GM19193 (cell line): ENCODE measurements around the gene SLC23A1.

Experiments
- POLR2A ChIP-seq: IDR thresholded peaks from 4 replicates; pipeline ENCODE4 v1.6.1; 2011; ENCODE audit not compliant: insufficient read depth, insufficient read length; ENCODE audit errors: extremely low read depth

SLC23A1 gene

GRCh38 chr5:139371482-139372435, 11.3 kb downstream of the SLC23A1 start:
- no peak for TF ChIP-seq POLR2A

DNA sequence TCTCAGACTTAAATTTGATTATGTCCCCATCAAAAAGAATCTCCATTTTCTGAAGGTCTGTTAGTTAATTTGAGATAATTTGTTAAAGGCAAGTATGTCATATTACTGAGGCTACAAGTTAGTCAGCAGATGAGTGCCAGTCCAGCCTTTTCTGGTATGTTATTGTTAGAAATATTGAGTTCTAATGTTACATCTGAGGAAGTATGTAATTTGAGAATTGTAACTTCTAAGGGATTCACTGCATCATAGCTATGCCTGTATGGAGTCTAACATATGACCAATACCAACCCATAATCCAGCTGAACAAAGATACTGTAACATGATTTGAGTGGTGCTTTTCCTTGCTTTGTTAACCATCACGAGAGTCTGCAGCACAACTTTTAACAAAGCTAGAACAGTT, 13.9 kb downstream of the SLC23A1 start:
- TF ChIP-seq POLR2A = no peak

- no peak for TF ChIP-seq POLR2A
Observed at GRCh38 chr5:139368613-139369012, 14.5 kb downstream of the SLC23A1 start.

GRCh38 chr5:139364466-139364865, 18.6 kb downstream of the SLC23A1 start:
- TF ChIP-seq POLR2A = no peak

- no peak for TF ChIP-seq POLR2A
Observed at GRCh38 chr5:139363937-139364336, 19.2 kb downstream of the SLC23A1 start.

- TF ChIP-seq POLR2A = no peak
Observed at GRCh38 chr5:139361835-139362429, 21.2 kb downstream of the SLC23A1 start.

DNA sequence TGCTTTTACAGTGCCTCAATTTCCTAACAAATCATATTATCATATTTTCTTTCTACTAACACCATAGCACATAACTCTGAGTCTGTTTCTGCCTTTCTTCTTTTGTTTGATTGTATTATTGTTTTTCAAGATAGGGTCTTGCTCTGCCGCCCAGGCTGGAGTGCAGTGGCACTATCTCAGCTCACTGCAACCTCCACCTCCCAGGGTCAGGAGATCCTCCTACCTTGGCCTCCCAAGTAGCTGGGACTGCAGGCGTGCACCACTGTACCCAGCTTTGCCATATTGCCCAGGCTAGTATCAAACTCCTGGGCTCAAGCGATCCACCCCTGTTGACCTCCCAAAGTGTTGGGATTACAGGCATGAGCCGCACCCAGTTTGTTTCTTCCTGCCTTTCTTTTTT, 22.7 kb downstream of the SLC23A1 start:
- no peak for TF ChIP-seq POLR2A

GRCh38 chr5:139358064-139358463, 25.0 kb downstream of the SLC23A1 start:
- TF ChIP-seq POLR2A = no peak

DNA sequence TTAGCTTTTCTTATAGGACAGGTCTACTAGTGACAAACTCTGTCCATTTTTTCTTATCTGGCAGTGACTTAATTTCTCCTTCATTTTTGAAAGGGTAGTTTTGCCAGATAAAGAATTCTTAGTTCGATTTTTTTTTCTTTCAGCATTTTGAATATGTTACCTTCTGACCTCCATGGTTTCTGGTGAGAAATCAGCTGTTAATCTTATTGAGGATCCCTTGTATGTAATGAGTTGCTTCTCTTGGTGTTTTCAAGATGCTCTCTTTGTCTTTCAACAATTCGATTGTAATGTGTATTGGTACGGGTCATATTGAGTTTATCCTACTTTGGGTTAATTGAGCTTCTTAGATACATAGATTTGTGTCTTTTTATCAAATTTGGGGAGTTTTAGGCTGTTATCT, 28.9 kb downstream of the SLC23A1 start:
- TF ChIP-seq POLR2A = no peak

DNA sequence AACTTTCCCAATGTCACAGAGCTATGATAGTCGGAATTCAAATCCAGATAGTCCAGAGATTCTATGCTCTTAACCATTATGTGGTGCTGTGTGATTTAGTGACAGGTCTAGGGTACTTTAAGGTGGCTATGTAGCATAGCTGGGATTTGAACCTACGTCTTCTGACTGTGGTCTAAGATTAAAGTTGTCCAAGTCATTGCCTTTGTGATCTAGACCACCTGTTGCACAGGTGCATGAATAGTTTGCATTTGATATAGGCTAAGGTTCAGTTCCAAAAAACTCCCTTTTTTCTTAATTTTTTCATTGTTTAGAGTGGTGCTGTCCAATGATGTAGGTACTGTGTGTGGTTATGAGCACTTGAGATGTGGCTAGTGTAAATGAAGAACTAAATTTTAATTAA, 38.9 kb downstream of the SLC23A1 start:
- TF ChIP-seq POLR2A = no peak

DNA sequence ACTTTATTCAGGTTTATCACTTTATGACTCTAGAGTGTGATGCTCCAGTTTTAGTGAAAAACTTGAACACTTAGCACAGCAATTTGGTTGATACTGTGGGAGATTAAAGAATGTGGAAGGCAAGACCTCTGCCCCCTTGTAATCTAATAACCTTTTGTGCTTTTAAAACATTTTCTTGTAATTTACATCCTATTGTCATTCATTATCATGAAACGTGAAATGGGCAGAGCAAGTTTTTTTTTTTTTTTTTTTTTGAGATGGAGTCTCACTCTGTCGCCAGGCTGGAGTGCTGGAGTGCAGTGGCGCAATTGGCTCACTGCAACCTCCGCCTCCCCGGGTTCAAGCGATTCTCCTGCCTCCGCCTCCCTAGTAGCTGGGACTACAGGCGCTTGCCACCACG, 39.6 kb downstream of the SLC23A1 start:
- TF ChIP-seq POLR2A = no peak

- no peak for TF ChIP-seq POLR2A
Observed at GRCh38 chr5:139342423-139342723, 40.7 kb downstream of the SLC23A1 start.

GRCh38 chr5:139341689-139342422, 41.2 kb downstream of the SLC23A1 start, which contains the start of gene PAIP2:
PAIP2 (plus strand) TSS chr5:139341854; CDS start chr5:139363785, 21,931 bp downstream.
- TF ChIP-seq POLR2A = peak; percentile 83

DNA sequence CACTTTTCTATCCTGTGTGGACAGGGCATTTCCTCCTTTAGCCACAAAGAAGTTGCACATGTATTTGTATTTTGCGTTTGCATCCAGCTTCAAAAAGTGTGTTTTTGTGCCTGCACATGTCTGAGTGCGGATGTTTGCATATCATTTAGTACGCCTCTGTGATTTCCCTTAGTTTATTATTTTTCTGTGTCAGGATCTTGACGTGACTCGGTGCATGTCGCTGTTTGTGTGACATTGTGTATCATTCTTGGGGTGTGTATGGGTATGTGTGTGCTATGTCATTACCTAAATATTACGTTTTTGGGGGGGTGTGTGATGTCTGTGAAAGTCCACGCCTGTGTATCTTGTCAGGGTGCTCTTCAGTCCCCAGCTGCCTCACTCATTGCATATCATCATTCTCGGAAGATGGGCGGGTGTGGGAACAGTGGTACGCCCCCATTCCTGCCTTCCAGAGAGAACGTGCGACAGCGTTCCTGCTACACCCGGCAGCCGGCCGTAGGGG, 41.9 kb downstream of the SLC23A1 start:
- TF ChIP-seq POLR2A = no peak

DNA sequence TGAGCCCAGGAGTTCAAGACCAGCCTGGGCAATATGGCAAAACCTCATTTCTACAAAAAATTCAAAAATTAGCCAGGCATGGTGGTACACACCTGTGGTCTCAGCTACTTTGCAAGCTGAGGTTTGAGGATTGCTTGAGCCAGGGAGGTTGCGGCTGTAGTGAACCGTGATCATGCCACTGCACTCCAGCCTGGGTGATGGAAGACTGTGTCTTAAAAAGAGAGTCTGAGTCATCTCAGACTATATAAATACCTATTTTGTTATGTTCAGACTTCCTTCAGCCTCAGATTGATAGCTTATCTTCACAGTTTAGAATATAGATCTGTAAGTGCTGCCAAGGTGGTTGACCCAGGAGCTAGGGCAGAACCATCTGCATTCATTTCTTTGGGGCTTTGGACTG, 43.0 kb downstream of the SLC23A1 start:
- no peak for TF ChIP-seq POLR2A

DNA sequence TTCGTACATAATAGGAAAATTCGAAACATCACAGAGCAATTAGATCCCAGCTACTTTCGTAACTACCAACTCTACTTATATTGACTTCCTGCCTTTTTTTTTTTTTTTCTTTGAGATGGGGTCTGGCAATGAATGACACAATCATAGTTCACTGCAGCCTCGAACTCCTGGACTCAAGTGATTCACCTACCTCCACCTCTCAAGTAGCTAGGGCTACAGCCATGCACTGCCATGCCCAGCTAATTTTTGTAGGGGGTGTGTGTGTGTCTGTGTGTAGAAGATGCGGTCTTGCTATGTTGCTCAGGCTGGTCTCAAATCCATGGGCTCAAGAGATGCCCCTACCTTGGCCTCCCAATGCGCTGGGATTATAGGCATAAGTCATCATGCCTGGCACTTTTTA, 47.3 kb downstream of the SLC23A1 start:
- no peak for TF ChIP-seq POLR2A
